SKM-1 (cell line): ENCODE measurements around the gene LRRK1.
"Not testable (repeated sequence)": the region's sequence is repeated elsewhere in the genome, so short reads cannot be mapped to it uniquely, and the experiment has no call there.

Source experiments
- DNase-seq: peaks from one replicate; lab custom pipeline; 2025; ENCODE audit not compliant: unreplicated experiment; lab: John Stamatoyannopoulos, UW

The LRRK1 gene

GRCh38 chr15:101088271-101088670 lies 169.1 kb downstream of the LRRK1 start:
- DNase-seq, result no peak

GRCh38 chr15:101088788-101089578 lies 169.8 kb downstream of the LRRK1 start:
- DNase-seq, result peak; percentile 25

- no peak for DNase-seq
Measured at GRCh38 chr15:101089579-101090427, 170.6 kb downstream of the LRRK1 start.

GRCh38 chr15:101090428-101090790 lies 171.3 kb downstream of the LRRK1 start:
- no peak for DNase-seq

- no peak for DNase-seq
Measured at GRCh38 chr15:101091080-101092017, 172.2 kb downstream of the LRRK1 start.

GRCh38 chr15:101092156-101092866 lies 173.2 kb downstream of the LRRK1 start:
- DNase-seq, result no peak

GRCh38 chr15:101092867-101093202 lies 173.7 kb downstream of the LRRK1 start:
- DNase-seq, result no peak

GRCh38 chr15:101093958-101094357 lies 174.8 kb downstream of the LRRK1 start:
- no peak for DNase-seq

- not testable (repeated sequence) for DNase-seq
Measured at GRCh38 chr15:101095796-101096406, 176.7 kb downstream of the LRRK1 start.

GRCh38 chr15:101097111-101097510 lies 178.0 kb downstream of the LRRK1 start:
- DNase-seq, result no peak

GRCh38 chr15:101099183-101099582 lies 180.0 kb downstream of the LRRK1 start:
- no peak for DNase-seq

- DNase-seq, result no peak
Measured at GRCh38 chr15:101100118-101100517, 181.0 kb downstream of the LRRK1 start.

- no peak for DNase-seq
Measured at GRCh38 chr15:101100593-101101442, 181.7 kb downstream of the LRRK1 start.

- no peak for DNase-seq
Measured at GRCh38 chr15:101101676-101102075, 182.5 kb downstream of the LRRK1 start.

- no peak for DNase-seq
Measured at GRCh38 chr15:101102746-101103145, 183.6 kb downstream of the LRRK1 start.

GRCh38 chr15:101103598-101103997 lies 184.4 kb downstream of the LRRK1 start:
- no peak for DNase-seq

- no peak for DNase-seq
Measured at GRCh38 chr15:101104141-101104540, 185.0 kb downstream of the LRRK1 start.

- no peak for DNase-seq
Measured at GRCh38 chr15:101105059-101105891, 186.1 kb downstream of the LRRK1 start.
